ENCODE measurements around the gene UBAP1. TPM values are rescaled to one million over a fixed set of nuclear protein-coding genes. Genes with fewer than 3 reads are reported as not detected.

Gene UBAP1
- total RNA-seq, 1 donor = 40.9 TPM

- Histone ChIP-seq H3K79me2 (ENCODE audit: insufficient read depth, low read length) (peaks cover 56% of the 10 kb centered on the region), H4K20me1 (ENCODE audit: insufficient read depth, low read length) (peaks cover 13% of the 10 kb centered on the region), H3K4me2 (ENCODE audit: insufficient read depth, low read length) (peak overlapping the region; percentile 54), H2AFZ (ENCODE audit: low read length) (no peak overlapping the region), H3K9me3 (ENCODE audit: low read depth, low read length) (no peaks in the 10 kb centered on the region), H3K27ac (ENCODE audit: low read depth, low read length) (peak overlapping the region; percentile 21), H3K27me3 (ENCODE audit: insufficient read depth, low read length) (no peaks in the 10 kb centered on the region), H3K36me3 (ENCODE audit: insufficient read depth, low read length) (peaks cover 7% of the 10 kb centered on the region), H3K4me3 (ENCODE audit: insufficient read depth, low read length) (no peak overlapping the region), H3K4me1 (ENCODE audit: insufficient read depth, low read length) (peaks cover 29% of the 10 kb centered on the region)
- TF ChIP-seq CTCF (IDR thresholded peaks at IDR 0.05; ENCODE audit: extremely low read depth, low read depth, low read length) = no peak
- DNase-seq (ENCODE audit: insufficient read length, low spot score, missing footprints) = peak; percentile 88
Observed at GRCh38 chr9:34227445-34227844, 48.6 kb downstream of the UBAP1 start.

GRCh38 chr9:34230556-34230955 is 51.7 kb downstream of the UBAP1 start:
- no peak for TF ChIP-seq CTCF (IDR thresholded peaks at IDR 0.05; ENCODE audit: extremely low read depth, low read depth, low read length)
- Histone ChIP-seq H3K27ac (ENCODE audit: low read depth, low read length) (peak overlapping the region; percentile 19), H2AFZ (ENCODE audit: low read length) (no peak overlapping the region), H3K4me1 (ENCODE audit: insufficient read depth, low read length) (peaks cover 24% of the 10 kb centered on the region), H4K20me1 (ENCODE audit: insufficient read depth, low read length) (peaks cover 12% of the 10 kb centered on the region), H3K79me2 (ENCODE audit: insufficient read depth, low read length) (peaks cover 40% of the 10 kb centered on the region), H3K36me3 (ENCODE audit: insufficient read depth, low read length) (peaks cover 5% of the 10 kb centered on the region), H3K4me2 (ENCODE audit: insufficient read depth, low read length) (no peak overlapping the region), H3K9me3 (ENCODE audit: low read depth, low read length) (no peaks in the 10 kb centered on the region), H3K4me3 (ENCODE audit: insufficient read depth, low read length) (no peak overlapping the region), H3K27me3 (ENCODE audit: insufficient read depth, low read length) (no peaks in the 10 kb centered on the region)
- DNase-seq (ENCODE audit: insufficient read length, low spot score, missing footprints) = peak; percentile 22

GRCh38 chr9:34232201-34232600 is 53.4 kb downstream of the UBAP1 start:
- H3K4me2 ChIP-seq (ENCODE audit: insufficient read depth, low read length) = no peak overlapping the region
- H4K20me1 ChIP-seq (ENCODE audit: insufficient read depth, low read length) = peaks cover 16% of the 10 kb centered on the region
- peaks cover 15% of the 10 kb centered on the region for H3K4me1 ChIP-seq (ENCODE audit: insufficient read depth, low read length)
- H2AFZ ChIP-seq (ENCODE audit: low read length) = no peak overlapping the region
- no peaks in the 10 kb centered on the region for H3K27me3 ChIP-seq (ENCODE audit: insufficient read depth, low read length)
- H3K9me3 ChIP-seq (ENCODE audit: low read depth, low read length) = no peaks in the 10 kb centered on the region
- H3K27ac ChIP-seq (ENCODE audit: low read depth, low read length) = no peak overlapping the region
- H3K79me2 ChIP-seq (ENCODE audit: insufficient read depth, low read length) = peaks cover 39% of the 10 kb centered on the region
- TF ChIP-seq CTCF (IDR thresholded peaks at IDR 0.05; ENCODE audit: extremely low read depth, low read depth, low read length) = no peak
- peaks cover 17% of the 10 kb centered on the region for H3K36me3 ChIP-seq (ENCODE audit: insufficient read depth, low read length)
- no peak overlapping the region for H3K4me3 ChIP-seq (ENCODE audit: insufficient read depth, low read length)
- DNase-seq (ENCODE audit: insufficient read length, low spot score, missing footprints) = no peak

GRCh38 chr9:34233672-34234071 is 54.8 kb downstream of the UBAP1 start:
- Histone ChIP-seq H3K36me3 (ENCODE audit: insufficient read depth, low read length) (peaks cover 18% of the 10 kb centered on the region), H3K9me3 (ENCODE audit: low read depth, low read length) (no peaks in the 10 kb centered on the region), H3K4me2 (ENCODE audit: insufficient read depth, low read length) (no peak overlapping the region), H2AFZ (ENCODE audit: low read length) (no peak overlapping the region), H3K4me3 (ENCODE audit: insufficient read depth, low read length) (no peak overlapping the region), H3K27me3 (ENCODE audit: insufficient read depth, low read length) (no peaks in the 10 kb centered on the region), H3K79me2 (ENCODE audit: insufficient read depth, low read length) (peaks cover 47% of the 10 kb centered on the region), H3K4me1 (ENCODE audit: insufficient read depth, low read length) (peaks cover 8% of the 10 kb centered on the region), H3K27ac (ENCODE audit: low read depth, low read length) (no peak overlapping the region), H4K20me1 (ENCODE audit: insufficient read depth, low read length) (peaks cover 12% of the 10 kb centered on the region)
- DNase-seq (ENCODE audit: insufficient read length, low spot score, missing footprints) = peak; percentile 65
- no peak for TF ChIP-seq CTCF (IDR thresholded peaks at IDR 0.05; ENCODE audit: extremely low read depth, low read depth, low read length)

Measured in osteoblast (primary cell).